H4 (cell line): ENCODE measurements around the gene LRRC4C. TPM values are rescaled to one million over a fixed set of nuclear protein-coding genes. Genes with fewer than 3 reads are reported as not detected.
"Not testable (repeated sequence)": the region's sequence is repeated elsewhere in the genome, so short reads cannot be mapped to it uniquely, and the experiment has no call there.

Experiments
- DNase-seq: peaks from one replicate; pipeline ENCODE4 v3.0.0-alpha.2; 2015; ENCODE audit warnings: low spot score
- total RNA-seq: library from RNA; depleted of rRNA; stranded (reverse); fragments of >200 nt; shearing (Covaris generic); gene quantifications from 2 replicates; pipeline ENCODE4 v1.2.3, GENCODE V29; 2014

LRRC4C gene
- total RNA-seq, 1 experiment from 2014 or later = 6.2 TPM

DNA sequence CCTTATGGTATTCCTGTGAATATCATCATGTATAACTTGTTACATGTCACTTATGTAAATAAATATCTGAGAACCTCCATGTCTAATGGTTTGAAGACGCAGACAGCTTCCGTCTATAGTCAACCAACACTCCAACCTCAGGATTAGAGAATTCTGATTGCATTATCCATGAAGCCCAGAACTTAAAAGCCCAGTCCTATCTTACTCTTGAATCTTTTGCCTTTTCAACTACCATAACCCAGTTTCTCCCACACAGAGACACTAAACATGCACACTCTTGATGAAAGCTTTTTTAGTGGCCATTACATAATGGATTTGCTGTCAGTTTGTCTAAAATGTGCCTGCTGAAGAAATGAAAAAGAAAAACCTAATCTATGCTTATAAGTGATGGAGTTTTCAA, 1219.2 kb downstream of the LRRC4C start:
- no peak for DNase-seq

GRCh38 chr11:40236526-40236925, 1222.9 kb downstream of the LRRC4C start:
- no peak for DNase-seq

DNA sequence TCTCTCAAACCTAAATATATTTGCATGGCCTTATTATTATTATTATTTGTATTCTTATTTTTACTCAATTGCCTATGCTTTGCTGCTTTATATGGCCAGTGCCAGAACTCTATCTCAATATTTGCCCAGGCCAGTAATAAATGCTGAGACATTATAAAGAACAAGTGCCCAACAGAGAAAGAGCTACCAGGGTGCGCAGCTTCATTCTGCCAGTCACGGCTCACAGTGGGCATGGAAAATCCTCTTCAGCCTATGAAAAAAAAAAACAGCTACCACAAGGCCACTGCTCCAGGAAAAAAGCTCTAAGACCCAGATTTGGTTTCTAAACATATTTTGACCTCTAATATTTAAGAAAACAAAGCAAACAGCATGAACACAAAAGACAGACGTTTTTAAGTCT, 1223.6 kb downstream of the LRRC4C start:
- DNase-seq = no peak

DNA sequence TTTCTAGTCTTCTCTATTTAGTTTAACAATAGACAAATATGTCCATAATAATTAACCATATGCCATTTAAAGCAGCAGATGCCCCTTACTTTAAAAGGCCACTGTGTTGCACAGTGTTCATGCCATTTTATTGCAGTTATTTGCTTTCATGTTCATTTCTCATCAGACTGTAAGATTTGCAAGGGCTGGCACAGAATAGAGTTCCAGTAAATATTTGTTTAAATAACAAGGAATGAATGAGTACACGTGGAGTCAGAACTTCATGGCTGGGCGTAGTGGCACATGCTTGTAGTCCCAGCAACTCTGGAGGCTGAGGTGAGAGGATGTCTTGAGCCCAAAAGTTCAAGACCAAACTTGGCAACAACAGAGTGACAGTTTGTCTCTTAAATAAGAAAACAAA, 1228.6 kb downstream of the LRRC4C start:
- DNase-seq = no peak

DNA sequence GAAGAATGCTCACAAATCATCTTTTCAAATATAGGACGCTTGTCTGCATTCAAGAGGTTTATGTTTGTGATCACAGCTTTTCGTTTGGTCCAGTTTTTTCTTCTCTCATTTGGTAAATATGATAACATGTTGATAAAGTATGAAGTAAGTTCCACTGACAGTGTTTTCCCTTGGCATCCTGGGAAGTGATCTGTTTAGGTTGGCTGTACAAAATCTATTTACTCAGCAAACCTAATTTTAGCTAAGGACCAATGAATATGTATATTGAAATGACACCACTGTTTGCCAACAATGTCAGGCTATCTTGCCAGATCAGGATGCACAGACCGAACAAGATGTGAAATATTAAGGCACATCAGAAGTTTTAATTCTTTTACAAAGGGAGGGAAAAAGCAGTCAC, 1230.8 kb downstream of the LRRC4C start:
- DNase-seq = no peak

DNA sequence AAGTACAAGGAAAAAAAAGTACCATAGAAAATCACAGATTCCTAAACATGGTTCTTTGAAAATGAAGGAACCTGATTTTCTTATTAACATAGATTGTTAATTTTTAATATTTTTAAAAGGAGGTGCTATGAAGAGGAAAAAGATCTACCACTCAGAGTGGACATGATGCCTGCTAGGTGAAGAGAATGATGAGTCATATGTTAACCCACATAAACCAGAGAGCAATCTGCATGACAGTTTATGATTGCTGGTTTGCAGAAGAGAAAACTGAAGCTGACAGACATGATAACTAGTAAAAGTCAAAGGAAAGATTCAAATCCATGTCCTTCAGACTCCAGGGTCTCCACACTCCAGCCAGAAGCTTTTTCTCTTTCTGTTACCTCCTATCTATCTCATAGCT, 1231.7 kb downstream of the LRRC4C start:
- no peak for DNase-seq

- no peak for DNase-seq
Observed at GRCh38 chr11:40226654-40227053, 1232.8 kb downstream of the LRRC4C start.

GRCh38 chr11:40223596-40224330, 1235.7 kb downstream of the LRRC4C start:
- DNase-seq = no peak

GRCh38 chr11:40219401-40219800, 1240.1 kb downstream of the LRRC4C start:
- DNase-seq = no peak

DNA sequence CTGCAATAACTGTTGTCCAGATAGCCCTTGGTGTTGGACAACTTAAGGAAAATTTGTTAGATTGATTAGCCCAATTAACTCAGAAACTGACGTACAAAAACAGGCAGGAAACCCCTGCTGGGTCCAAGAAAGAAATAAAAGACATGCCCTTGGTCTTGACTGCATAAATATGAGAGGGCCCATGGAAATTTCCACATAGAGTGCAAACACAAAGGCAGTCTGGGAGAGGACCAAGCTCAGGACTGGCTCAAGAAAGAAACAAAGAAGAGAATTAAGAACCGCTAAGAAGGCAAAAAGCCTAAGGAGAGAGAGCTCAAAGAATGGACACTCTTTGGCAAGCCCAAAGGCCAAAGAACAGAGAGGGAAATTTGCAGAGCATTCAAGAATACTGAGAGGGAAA, 1243.9 kb downstream of the LRRC4C start:
- DNase-seq = no peak

DNA sequence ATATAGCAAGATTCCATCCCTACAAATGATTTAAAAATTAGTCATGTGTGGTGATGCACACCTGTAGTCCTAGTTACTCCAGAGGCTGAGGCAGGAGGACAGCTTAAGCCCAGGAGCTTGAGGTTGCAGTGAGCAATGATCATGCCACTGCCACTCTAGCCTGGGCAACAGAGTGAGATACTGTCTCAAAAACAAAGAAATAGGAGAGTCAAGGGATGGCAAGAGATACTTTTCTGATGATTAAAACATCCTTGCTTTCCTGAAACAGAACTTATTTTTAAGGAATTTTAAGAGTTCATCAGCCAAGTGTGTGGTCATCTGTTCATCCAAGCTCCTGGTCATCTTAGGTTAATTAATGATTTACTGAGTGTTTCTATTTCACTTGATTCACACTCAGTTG, 1252.0 kb downstream of the LRRC4C start:
- no peak for DNase-seq

GRCh38 chr11:40204228-40204627, 1255.2 kb downstream of the LRRC4C start:
- DNase-seq = no peak

DNA sequence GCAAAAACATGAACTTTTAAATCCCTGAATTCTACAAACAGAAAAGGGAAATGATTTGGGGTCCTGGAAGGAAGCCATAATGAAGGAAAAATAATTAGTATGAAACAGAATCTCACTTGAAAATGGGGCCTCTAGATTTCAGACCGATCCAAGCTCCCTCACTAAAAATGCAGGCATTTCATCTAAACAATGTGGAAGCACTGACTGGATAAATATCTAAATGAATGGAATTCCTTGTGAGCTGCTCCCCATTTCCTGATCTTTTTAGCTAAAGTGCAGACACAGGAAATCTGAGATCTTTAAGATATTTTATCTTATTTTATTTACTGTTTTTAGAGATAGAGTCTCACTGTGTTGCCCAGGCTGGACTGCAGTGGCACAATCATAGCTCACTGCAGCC, 1255.8 kb downstream of the LRRC4C start:
- DNase-seq = no peak

GRCh38 chr11:40202589-40203270, 1256.7 kb downstream of the LRRC4C start:
- no peak for DNase-seq

GRCh38 chr11:40192590-40192989, 1266.9 kb downstream of the LRRC4C start:
- DNase-seq = not testable (repeated sequence)

GRCh38 chr11:40190294-40190693, 1269.2 kb downstream of the LRRC4C start:
- DNase-seq = no peak

DNA sequence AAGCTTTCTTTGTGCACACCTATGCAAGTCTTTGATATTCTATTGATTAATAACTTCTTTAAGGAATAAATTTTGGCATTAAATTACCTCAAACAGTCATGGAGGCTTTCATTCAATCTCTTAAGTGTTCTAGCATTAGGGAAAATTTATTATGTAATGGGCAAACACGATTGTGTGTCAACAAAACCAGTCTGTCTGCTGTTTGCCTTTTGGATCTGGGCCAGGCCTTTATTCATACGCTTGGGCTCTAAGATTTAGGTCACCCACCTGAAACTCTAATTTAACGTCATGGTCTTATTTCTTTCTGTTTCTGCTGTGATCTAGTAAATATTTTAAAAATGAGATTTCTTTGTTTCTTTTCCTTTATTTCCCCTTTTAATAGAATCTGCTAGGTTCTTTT, 1270.6 kb downstream of the LRRC4C start:
- no peak for DNase-seq

DNA sequence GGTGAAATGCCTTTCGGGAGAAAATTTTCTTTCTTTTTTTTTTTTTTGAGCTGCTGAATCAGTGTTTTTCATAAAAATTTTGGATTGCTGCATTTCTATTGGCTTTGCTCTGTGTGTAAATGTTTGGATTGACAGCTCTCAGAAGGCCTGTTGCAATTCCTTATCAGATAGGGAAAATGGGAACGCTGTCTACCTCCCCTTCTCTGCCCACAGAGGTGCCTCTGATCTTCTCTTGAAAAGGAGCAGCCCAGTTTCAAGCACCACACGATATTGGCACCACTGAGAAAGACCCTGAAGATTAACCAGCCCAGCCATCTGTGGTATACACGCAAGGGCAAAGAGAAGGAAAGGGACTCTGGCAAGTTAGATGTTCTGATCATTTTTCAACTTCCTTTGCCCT, 1272.2 kb downstream of the LRRC4C start:
- no peak for DNase-seq

GRCh38 chr11:40186437-40187263, 1272.8 kb downstream of the LRRC4C start:
- DNase-seq = no peak

DNA sequence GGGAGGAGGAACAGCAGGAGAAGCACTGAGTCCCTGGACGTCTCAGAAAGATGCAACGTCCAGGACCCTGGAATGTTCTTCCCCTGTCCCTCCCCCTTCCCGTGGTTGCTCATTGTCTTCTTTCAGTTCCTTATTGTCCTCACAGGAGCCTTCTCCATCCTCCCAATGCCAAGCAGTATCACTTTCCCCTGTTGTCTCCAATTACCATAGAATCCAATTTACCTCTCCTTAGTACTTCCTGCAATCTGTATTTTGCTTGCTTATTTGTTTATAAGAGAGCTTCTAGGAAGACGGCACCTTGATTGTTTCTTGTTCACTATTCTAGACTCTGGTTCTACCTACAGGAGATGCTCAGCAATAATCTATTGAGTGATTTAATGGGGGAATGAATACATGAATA, 1273.7 kb downstream of the LRRC4C start:
- no peak for DNase-seq

GRCh38 chr11:40183073-40184064, 1276.1 kb downstream of the LRRC4C start:
- DNase-seq = no peak
